ENCODE data around the gene ERLIN1. TPM values are rescaled to one million over a fixed set of nuclear protein-coding genes. Genes with fewer than 3 reads are reported as not detected.

ERLIN1 gene
- total RNA-seq, 1 experiment from 2014 or later: 48.0 TPM

- DNase-seq (ENCODE audit: extremely low read depth, low read depth): no peak
Observed at GRCh38 chr10:100174699-100175677, 10.8 kb downstream of the ERLIN1 start.

GRCh38 chr10:100173035-100173434 lies 12.8 kb downstream of the ERLIN1 start:
- DNase-seq (ENCODE audit: extremely low read depth, low read depth): no peak

DNA sequence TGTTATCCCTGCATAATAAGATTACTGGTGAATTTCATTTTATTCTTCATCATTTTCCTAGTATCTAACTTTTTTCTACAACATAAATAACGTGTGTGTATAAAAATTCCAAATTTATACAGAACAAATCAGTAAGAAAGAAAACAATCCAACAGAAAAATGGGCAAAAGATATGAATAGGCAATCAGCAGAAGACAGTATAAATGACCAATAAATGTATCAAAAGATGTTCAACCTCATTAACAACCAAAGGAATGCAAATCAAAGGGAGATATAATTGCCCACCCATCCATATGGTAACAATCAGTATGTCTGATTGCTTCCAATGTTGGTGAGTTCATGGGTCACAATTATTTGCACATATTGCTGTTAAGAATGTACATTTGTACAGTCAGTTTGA lies 13.5 kb downstream of the ERLIN1 start:
- no peak for DNase-seq (ENCODE audit: extremely low read depth, low read depth)

DNA sequence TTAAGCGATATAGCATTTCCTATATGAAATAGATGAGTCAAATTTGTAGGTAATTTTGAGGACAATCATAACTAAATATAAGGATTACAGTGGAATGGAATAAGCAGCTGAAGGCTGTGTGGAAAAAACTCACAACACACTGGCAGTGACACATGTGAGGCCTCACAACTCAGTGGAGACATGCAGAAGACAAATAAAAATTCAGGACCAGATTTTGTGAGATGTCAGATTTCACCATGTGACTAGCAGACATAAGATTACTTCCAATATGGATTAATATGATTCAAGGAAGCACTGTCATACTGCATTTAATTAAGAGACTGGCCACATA lies 17.6 kb downstream of the ERLIN1 start:
- DNase-seq (ENCODE audit: extremely low read depth, low read depth): no peak

DNA sequence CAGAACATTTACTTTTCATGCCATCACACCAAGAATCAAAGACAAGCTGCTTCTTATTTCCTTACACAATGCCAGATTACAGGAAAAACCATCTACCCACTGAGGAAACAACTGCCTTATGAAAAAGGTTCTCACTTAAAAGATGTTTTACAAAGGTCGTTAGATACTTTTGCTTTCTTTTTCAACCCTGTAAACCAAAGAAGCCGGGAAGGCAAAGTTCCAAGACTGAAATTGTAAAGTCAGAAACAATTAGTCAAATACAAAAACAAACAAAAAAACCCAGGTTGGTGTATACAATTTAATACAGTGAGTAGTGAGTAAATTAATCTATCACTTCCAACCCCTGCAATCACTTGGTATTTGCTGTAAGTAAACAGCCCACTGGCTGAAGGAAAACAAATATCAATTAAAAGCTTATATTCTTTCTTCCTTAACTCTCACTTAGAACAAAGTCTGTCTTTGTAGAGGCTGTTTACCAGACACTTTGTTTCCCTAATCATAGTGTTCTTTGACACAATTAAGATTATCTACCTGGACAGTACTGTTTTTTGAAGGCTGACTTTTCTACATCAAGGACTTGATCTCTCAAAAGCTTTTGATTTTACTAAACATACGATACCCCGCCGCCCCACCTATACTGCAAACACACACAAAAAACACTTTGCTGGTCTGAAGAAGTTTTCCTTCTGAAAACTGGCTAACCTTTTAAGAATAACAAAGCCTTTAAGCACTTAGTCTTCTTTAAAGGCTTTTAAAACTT lies 18.1 kb downstream of the ERLIN1 start:
- no peak for DNase-seq (ENCODE audit: extremely low read depth, low read depth)

- no peak for DNase-seq (ENCODE audit: extremely low read depth, low read depth)
Observed at GRCh38 chr10:100163704-100164621, 21.9 kb downstream of the ERLIN1 start.

DNA sequence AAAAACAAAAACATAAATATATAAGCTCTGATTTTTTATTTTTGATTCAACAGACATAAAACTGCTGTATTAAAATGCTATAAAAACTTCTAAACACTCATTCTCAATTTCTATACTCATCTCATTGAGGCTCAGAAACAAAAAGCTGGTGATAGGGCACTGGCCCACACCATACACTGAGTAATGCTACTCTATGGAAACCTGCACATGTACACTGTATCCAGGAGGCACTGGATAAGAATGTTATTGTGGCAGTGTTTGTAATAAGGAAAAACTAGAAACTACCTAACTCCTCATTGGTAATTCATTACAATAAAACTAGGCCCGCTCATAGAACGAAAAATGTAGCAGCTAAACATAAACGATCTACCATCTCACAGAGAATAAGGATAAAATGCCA lies 23.1 kb downstream of the ERLIN1 start:
- DNase-seq (ENCODE audit: extremely low read depth, low read depth): no peak

DNA sequence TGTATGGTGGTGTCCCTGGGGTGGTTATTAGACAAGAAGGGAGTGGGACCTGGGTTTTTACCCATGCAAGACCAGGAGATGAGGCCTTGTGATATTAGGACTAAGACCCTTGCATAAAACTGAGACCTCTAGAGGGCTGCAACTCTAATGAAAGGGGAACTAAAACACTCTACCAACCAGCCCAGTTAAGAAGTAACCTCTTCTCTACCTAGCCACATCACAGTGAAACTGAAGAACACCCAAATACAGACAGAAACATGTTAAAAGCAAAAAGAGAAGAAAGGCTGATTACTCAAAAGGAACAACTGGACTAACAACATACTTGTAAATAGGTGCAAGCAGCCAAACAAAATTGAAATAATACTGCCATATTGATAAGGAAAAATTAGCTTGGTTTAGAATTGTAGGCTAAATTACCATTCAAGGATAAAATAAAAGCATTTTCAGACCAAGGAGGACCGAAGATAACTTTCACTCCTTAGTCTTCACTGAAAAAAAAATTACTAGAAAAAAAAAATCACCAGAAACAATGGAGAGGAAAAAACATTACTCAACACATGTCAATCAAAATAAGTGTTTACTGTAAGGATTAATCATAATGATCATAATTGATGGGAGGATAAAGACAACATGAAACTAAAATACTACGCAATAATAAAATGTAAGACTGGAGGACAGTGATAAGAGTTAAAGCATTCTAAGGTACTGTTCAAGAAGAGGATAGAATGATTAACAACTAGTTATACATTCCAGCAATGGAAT lies 27.6 kb downstream of the ERLIN1 start:
- no peak for DNase-seq (ENCODE audit: extremely low read depth, low read depth)

GRCh38 chr10:100157156-100157555 lies 28.7 kb downstream of the ERLIN1 start:
- DNase-seq (ENCODE audit: extremely low read depth, low read depth): no peak

DNA sequence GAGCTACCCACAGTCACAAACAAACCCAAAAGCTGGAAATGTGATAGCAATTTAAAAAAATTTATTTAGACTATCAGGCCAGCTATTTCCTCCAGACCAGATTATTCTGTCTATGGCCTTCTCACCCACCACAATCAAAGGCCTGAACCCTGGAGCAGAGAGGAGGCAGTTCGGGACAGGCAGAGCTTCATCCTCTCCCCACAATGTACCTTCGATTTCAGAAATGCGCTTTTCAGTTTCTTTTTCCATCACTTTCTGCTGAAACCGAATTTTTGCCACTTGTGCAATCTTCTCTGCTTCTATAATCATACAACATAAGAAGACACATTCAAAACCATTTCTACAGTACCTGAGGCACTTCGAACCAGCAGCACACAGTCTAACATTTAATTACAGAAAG lies 29.9 kb downstream of the ERLIN1 start:
- DNase-seq (ENCODE audit: extremely low read depth, low read depth): no peak

GRCh38 chr10:100154666-100155065 lies 31.2 kb downstream of the ERLIN1 start:
- DNase-seq (ENCODE audit: extremely low read depth, low read depth): no peak

- DNase-seq (ENCODE audit: extremely low read depth, low read depth): no peak
Observed at GRCh38 chr10:100153239-100153825, 32.5 kb downstream of the ERLIN1 start.

GRCh38 chr10:100151723-100152300 lies 34.0 kb downstream of the ERLIN1 start:
- no peak for DNase-seq (ENCODE audit: extremely low read depth, low read depth)

DNA sequence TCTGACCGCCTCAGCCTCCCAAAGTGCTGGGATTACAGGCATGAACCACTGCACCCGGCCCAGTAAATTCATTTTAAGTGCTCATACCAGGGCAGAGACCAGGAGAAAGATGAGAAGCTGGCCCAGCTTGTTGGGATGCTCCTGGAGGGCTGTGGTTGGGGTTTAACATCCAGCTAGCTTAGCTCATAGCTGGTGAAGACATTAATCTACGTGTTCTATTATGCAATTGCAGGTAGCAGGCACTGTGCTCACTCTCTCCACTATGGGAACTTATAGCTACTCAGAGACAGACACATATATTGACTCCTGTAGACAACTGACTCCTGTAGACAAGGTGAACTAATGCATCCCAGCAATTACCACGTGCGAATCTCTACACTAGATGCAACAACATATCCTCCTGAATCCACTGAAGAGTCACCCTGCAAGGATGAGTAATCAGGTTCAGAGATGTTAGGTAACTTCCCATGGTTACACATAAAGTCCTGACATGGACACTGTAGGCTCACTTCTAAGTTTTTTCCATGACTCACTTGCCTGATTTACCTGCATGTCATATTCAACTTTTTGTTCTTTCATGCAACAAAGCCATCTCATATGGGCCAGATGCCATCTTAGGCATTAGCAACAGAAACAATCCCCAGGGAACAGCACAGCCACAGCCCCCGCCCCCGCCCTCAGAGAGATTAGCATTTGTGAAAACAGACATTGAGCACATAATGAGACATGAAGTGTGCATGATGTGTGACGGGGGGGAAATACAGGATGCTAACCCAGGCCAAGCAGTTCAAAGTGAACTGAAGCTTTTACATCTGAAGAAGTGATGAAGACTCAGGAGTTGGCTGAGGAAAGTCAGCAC lies 37.2 kb downstream of the ERLIN1 start:
- peak; percentile 20 for DNase-seq (ENCODE audit: extremely low read depth, low read depth)

- no peak for DNase-seq (ENCODE audit: extremely low read depth, low read depth)
Observed at GRCh38 chr10:100146875-100147650, 38.8 kb downstream of the ERLIN1 start.

DNA sequence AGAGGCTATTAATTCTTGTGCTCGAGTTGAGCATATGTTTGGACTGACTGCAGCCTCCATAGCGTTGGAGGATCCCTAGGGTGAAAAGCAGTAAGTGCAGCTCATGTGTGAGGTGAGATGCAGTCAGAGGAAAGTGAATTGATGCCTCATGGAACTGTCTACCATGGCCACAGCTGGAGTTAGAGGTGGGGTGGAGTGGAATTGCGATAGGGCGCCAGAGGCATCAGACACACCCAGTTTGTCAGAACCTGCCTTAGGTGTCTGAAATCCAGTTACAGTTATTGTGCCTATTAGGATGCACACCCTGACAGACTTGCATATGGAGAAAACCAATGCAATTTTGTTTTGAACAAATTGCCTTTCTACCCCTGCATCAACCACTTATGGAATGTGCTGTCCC lies 39.4 kb downstream of the ERLIN1 start:
- DNase-seq (ENCODE audit: extremely low read depth, low read depth): no peak

- no peak for DNase-seq (ENCODE audit: extremely low read depth, low read depth)
Observed at GRCh38 chr10:100143756-100144155, 42.1 kb downstream of the ERLIN1 start.

All from NCI-H460 (cell line).